SK-N-SH (cell line): Measurements from ENCODE around the gene EFHC1.
A peak's percentile ranks its signal among the peaks of the same experiment; 100 is the strongest.

Experiments used
- CHD2 ChIP-seq: fragments of 150-350 bp; IDR thresholded peaks from 2 replicates; pipeline ENCODE4 v1.6.1; 2018; ENCODE audit warnings: low read length; ENCODE audit not compliant: partially characterized antibody
- FOXM1 ChIP-seq: IDR thresholded peaks from 2 replicates; pipeline ENCODE4 v1.4.0; 2012; ENCODE audit warnings: low read depth, mild to moderate bottlenecking
- SMC3 ChIP-seq: IDR thresholded peaks from 2 replicates; pipeline ENCODE4 v1.6.1; 2012; ENCODE audit warnings: low read depth, low read length, improper control_type of control experiment

DNA sequence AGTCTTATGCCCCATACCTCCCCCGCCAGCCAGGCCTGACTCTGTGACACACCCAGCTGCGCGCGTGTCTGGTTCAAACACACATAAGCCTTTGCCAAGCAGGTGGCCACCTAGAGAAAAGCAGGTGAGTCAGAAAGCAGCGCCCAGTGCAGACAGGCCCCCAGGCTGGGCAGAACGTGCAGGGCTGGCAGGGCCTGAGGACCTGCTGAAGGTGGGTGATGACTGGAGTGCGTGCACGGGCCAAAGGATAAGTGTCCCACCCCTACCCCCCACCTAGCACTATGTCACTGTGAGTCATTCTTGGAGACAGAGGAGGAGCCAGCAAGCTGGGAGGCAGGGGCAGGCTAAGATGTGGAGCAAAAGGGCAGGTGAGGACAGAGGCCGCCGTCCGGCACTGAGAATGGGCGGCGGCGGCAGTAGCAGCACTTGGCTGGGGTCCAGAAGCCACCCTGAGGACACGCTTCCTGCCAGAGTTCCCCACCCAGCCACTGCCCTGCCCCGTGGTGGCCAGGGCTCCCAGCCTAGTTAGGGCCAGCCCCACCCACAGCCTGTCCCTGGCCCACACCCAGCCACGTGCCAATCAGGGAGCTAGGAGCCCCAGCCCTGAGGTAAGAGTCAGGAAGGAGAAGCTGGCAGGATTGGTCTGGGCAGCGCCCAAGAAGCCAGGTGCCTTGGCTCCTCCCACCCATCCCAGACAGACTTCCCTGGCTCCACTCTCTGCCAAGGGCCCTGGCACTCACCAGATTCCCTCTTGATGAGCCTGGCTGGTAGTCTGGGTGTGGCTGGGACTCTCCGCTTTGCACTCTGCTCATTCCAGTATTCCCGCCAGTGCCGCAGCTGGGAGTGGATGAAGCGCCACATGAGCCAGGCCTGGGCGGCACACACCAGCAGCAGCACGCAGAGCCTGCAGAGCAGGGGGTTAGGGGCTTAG, 84.0 kb downstream of the EFHC1 start:
- TF ChIP-seq FOXM1 (0 out of 2 replicates have a peak, but pooled peaks have one; percentile 39), SMC3 (no peak), CHD2 (no peak)
